Keratinocyte (primary cell): ENCODE measurements around the gene OTOF.

Experiments
- CTCF ChIP-seq, 3 experiments: IDR thresholded peaks in 1 of 3; conservative IDR thresholded peaks in 1 of 3; optimal IDR thresholded peaks in 1 of 3; 2 replicates in 2 of 3; 3 replicates in 1 of 3; pipeline versions ENCODE3 to v1.5.1; 2011; ENCODE audit warnings: low read length in 3 of 3, mild to moderate bottlenecking in 3 of 3, moderate library complexity in 2 of 3, control low read depth in 1 of 3, inconsistent platforms in 1 of 3; ENCODE audit not compliant: insufficient read depth in 2 of 3; ENCODE audit errors: extremely low read depth in 1 of 3
- EZH2 ChIP-seq: IDR thresholded peaks from one replicate; pipeline ENCODE4 v1.6.1; 2012; ENCODE audit warnings: inconsistent platforms, mild to moderate bottlenecking, low read length, moderate library complexity

GRCh38 chr2:26470601-26471260, 7.2 kb downstream of the OTOF start:
- TF ChIP-seq CTCF (optimal IDR thresholded peaks at IDR 0.05 in 1 of 3, IDR thresholded peaks at IDR 0.05 in 1 of 3, conservative IDR thresholded peaks at IDR 0.05 in 1 of 3; ENCODE audit: extremely low read depth in 1 of 3, insufficient read depth in 2 of 3, low read length in 3 of 3) (no peak), EZH2 (no peak)
